Neutrophil (primary cell): Measurements from ENCODE around the gene RPRD1B.

ENCODE experiments used
- H3K27ac ChIP-seq: fragments of 200-600 bp; sonication (generic); 2 replicates; pipeline ENCODE4 v1.5.1; 2016; ENCODE audit warnings: mild to moderate bottlenecking, moderate library complexity
- H3K27me3 ChIP-seq: fragments of 200-600 bp; sonication (generic); 2 replicates; pipeline ENCODE4 v1.6.0; 2016; ENCODE audit warnings: mild to moderate bottlenecking
- H3K36me3 ChIP-seq: fragments of 200-600 bp; sonication (generic); 2 replicates; pipeline ENCODE4 v1.5.1; 2017
- H3K4me1 ChIP-seq, 2 experiments: fragments of 200-600 bp in 1 of 2; sonication (generic) in 1 of 2; 1 replicate in 1 of 2; 2 replicates in 1 of 2; pipeline versions ENCODE4 v1.5.1 to v1.6.1; 2013 to 2016; ENCODE audit warnings: low read depth in 1 of 2, low read length in 1 of 2, mild to moderate bottlenecking in 1 of 2, moderate library complexity in 1 of 2; ENCODE audit not compliant: control insufficient read depth in 1 of 2, insufficient read depth in 1 of 2
- H3K4me3 ChIP-seq, 2 experiments: fragments of 200-600 bp in 1 of 2; sonication (generic) in 1 of 2; 1 replicate in 1 of 2; 2 replicates in 1 of 2; pipeline ENCODE4 v1.5.1; 2013 to 2016; ENCODE audit warnings: low read depth in 1 of 2, low read length in 1 of 2, mild to moderate bottlenecking in 1 of 2, moderate library complexity in 1 of 2
- H3K9me3 ChIP-seq: fragments of 200-600 bp; sonication (generic); 2 replicates; pipeline ENCODE4 v1.5.1; 2016
- CTCF ChIP-seq: fragments of 200-600 bp; sonication (generic); IDR thresholded peaks from 2 replicates; pipeline ENCODE4 v1.5.1; 2016; ENCODE audit warnings: antibody characterized with exemption

The RPRD1B gene

DNA sequence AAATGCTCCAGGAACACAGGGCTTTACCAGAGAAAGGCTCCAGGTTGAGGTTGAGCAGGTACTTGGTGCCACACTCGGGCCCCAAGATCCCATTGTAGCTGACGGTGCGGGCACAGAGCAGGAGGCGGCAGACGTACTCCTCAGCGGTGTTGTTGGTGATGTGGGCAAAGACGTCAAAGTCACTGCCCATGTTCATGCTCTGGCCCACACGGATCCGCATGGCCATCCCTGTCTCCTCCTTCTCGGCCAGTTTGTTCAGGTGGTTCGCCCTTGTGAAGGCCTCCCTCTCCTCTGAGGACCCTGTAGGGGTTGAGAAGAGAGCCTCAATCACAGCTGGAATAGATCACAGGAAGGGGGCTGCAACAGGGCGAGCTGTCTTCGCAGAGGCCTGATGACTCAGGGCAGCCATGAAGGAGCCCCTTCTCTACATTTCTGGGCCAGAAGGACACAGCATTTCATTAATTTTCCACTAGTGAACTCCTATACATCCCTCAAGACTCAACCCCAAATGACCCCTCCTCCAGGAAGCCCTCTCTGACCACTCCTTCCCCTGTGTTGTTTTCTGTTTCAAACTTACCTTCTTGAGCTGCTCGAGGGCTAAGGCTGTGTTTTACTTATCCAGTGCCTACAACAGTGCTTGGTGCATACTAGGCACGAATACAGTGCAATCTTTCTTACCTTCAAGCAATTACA, 104.7 kb downstream of the RPRD1B start:
- TF ChIP-seq CTCF: no peak
- Histone ChIP-seq H3K27me3 (no peaks in the 10 kb centered on the region), H3K27ac (no peak overlapping the region), H3K9me3 (no peaks in the 10 kb centered on the region), H3K4me1 (no peaks in the 10 kb centered on the region), H3K36me3 (no peaks in the 10 kb centered on the region), H3K4me3 (no peak overlapping the region)

GRCh38 chr20:38139156-38139912, 105.8 kb downstream of the RPRD1B start:
- H3K9me3 ChIP-seq: no peaks in the 10 kb centered on the region
- no peak overlapping the region for H3K27ac ChIP-seq
- H3K36me3 ChIP-seq: no peaks in the 10 kb centered on the region
- H3K27me3 ChIP-seq: no peaks in the 10 kb centered on the region
- no peak for TF ChIP-seq CTCF
- H3K4me1 ChIP-seq: no peaks in the 10 kb centered on the region
- H3K4me3 ChIP-seq: no peak overlapping the region

DNA sequence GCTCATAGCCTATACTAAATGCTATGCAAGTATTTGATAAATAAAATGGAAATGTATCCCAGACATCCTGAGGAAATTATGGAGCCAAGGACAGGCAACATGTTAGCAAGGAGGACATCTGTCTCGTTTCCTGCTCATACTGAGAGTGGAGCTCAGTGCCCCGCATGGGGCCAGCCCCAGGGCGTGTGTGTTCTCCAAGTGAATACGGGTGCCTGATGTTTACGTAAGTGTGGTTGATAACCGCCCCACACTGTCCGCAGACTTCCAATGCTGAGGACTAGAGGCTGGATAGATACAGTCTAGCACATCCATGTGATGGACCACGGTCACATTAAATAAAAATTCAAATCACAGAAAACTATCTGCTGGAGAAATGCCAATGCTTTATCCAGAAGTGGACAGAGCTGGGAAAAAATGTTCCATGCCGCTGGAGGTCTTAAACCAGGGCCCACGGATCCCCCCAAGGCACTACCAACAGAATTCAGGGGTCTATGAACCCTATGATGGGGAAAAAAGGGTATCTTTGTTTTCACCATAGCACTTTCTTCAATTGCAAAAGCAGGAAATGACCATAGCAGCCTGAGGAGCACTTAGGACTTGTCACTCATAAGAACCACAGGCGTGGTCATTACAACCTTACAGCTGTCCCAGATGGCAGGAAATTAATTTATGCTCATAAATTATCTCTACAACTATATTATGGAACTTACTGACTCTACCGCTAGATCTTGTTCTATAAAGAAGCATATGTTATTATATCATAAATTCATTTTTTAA, 106.6 kb downstream of the RPRD1B start:
- no peak overlapping the region for H3K27ac ChIP-seq
- no peak for TF ChIP-seq CTCF

GRCh38 chr20:38141204-38141888, 107.8 kb downstream of the RPRD1B start:
- H3K4me3 ChIP-seq: no peak overlapping the region
- H3K9me3 ChIP-seq: no peaks in the 10 kb centered on the region
- H3K27ac ChIP-seq: no peak overlapping the region
- no peak for TF ChIP-seq CTCF
- no peaks in the 10 kb centered on the region for H3K4me1 ChIP-seq
- no peaks in the 10 kb centered on the region for H3K36me3 ChIP-seq
- no peaks in the 10 kb centered on the region for H3K27me3 ChIP-seq

More for the DNA sequence above, 106.6 kb downstream of the RPRD1B start:
- Histone ChIP-seq H3K4me1 (no peaks in the 10 kb centered on the region), H3K4me3 (no peak overlapping the region), H3K27me3 (no peaks in the 10 kb centered on the region), H3K9me3 (no peaks in the 10 kb centered on the region), H3K36me3 (no peaks in the 10 kb centered on the region)
